ENCODE results near the gene KRR1.
"Not testable (repeated sequence)": the region's sequence is repeated elsewhere in the genome, so short reads cannot be mapped to it uniquely, and the experiment has no call there.

Gene KRR1

DNA sequence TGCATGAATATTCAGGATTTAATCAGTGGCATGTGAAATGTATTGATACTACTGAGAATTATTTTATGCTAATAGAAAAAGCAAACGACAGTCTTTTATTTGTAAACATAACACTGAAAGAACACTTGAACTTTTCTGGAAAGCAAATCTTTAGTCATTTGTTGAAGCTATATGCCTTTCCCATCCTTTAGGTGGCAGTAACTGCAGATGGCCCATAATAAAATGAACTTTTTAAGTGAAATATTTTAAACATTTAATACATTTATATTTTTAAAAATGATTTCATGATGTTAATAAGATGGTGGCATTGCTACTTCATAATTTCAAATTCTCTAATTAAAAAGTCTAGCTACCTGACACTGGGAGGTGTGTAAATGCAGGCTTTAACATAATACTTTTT lies 13.9 kb upstream of the KRR1 start:
- no peak for DNase-seq (ENCODE audit: low read depth, low spot score)
- no peaks in the 10 kb centered on the region for H3K4me1 ChIP-seq (ENCODE audit: control insufficient read depth, insufficient read depth, low read length)
- H3K9me3 ChIP-seq (ENCODE audit: control insufficient read depth, insufficient read depth, low read length): no peaks in the 10 kb centered on the region
- no peak overlapping the region for H3K27ac ChIP-seq (ENCODE audit: low read length)
- H3K27me3 ChIP-seq (ENCODE audit: control insufficient read depth, insufficient read depth, low read length): no peaks in the 10 kb centered on the region
- H3K4me3 ChIP-seq (ENCODE audit: low read length): no peak overlapping the region
- H3K36me3 ChIP-seq (ENCODE audit: control insufficient read depth, insufficient read depth, low read length): no peaks in the 10 kb centered on the region
- WGBS (ENCODE audit: insufficient coverage, insufficient read length): no CpG with 5 or more reads among the region's 1 CpG

DNA sequence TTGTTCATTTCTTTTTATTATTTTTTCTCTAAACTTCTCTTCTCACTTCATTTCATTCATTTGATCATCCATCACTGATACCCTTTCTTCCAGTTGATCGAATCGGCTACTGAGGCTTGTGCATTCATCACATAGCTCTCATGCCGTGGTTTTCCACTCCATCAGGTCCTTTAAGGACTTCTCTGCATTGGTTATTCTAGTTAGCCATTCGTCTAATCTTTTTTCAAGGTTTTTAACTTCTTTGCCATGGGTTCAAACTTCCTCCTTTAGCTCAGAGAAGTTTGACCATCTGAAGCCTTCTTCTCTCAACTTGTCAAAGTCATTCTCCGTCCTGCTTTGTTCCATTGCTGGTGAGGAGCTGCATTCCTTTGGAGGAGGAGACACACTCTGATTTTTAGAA lies 10.7 kb upstream of the KRR1 start:
- H3K27me3 ChIP-seq (ENCODE audit: control insufficient read depth, insufficient read depth, low read length); H3K27ac ChIP-seq (ENCODE audit: low read length): not testable (repeated sequence)
- whole genome bisulfite sequencing (ENCODE audit: insufficient coverage, insufficient read length): no CpG with 5 or more reads among the region's 5 CpGs

DNA sequence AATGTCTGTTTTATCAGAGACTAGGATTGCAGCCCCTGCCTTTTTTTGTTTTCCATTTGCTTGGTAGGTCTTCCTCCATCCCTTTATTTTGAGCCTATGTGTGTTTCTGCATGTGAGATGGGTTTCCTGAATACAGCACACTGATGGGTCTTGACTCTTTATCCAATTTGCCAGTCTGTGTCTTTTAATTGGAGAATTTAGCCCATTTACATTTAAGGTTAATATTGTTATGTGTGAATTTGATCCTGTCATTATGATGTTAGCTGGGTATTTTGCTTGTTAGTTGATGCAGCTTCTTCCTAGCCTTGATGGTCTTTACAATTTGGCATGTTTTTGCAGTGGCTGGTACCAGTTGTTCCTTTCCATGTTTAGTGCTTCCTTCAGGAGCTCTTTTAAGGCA lies 9.8 kb upstream of the KRR1 start:
- H3K27me3 ChIP-seq (ENCODE audit: control insufficient read depth, insufficient read depth, low read length); H3K4me1 ChIP-seq (ENCODE audit: control insufficient read depth, insufficient read depth, low read length); H3K9me3 ChIP-seq (ENCODE audit: control insufficient read depth, insufficient read depth, low read length); H3K4me3 ChIP-seq (ENCODE audit: low read length); DNase-seq (ENCODE audit: low read depth, low spot score); H3K36me3 ChIP-seq (ENCODE audit: control insufficient read depth, insufficient read depth, low read length); H3K27ac ChIP-seq (ENCODE audit: low read length): not testable (repeated sequence)

More for the DNA sequence above, 10.7 kb upstream of the KRR1 start:
- not testable (repeated sequence) for H3K9me3 ChIP-seq (ENCODE audit: control insufficient read depth, insufficient read depth, low read length); H3K4me1 ChIP-seq (ENCODE audit: control insufficient read depth, insufficient read depth, low read length); DNase-seq (ENCODE audit: low read depth, low spot score); H3K4me3 ChIP-seq (ENCODE audit: low read length); H3K36me3 ChIP-seq (ENCODE audit: control insufficient read depth, insufficient read depth, low read length)

DNA sequence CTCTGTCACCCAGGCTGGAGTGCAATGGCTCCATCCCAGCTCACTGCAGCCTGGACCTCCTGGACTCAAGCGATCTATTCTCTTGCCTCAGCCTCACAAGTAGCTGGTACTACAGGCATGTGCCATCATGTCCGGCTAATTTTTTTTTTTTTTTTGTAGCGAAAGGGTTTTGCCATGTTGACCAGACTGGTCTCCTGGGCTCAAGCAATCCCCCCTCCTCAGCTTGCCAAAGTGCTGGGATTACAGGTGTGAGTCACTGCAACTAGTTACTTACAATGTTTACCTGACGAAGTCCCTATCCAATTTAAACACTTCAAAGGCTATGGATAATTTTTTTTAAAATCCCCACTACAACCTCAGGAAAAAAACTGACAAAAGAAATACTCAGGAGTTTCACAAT lies 1.8 kb downstream of the KRR1 start:
- no peak for DNase-seq (ENCODE audit: low read depth, low spot score)
- Histone ChIP-seq H3K4me1 (ENCODE audit: control insufficient read depth, insufficient read depth, low read length) (no peaks in the 10 kb centered on the region), H3K36me3 (ENCODE audit: control insufficient read depth, insufficient read depth, low read length) (no peaks in the 10 kb centered on the region; the same call in 1 of the 2 replicates), H3K4me3 (ENCODE audit: low read length) (no peak overlapping the region), H3K9me3 (ENCODE audit: control insufficient read depth, insufficient read depth, low read length) (no peaks in the 10 kb centered on the region), H3K27me3 (ENCODE audit: control insufficient read depth, insufficient read depth, low read length) (no peaks in the 10 kb centered on the region), H3K27ac (ENCODE audit: low read length) (no peak overlapping the region)
- WGBS (ENCODE audit: insufficient coverage, insufficient read length): no CpG with 5 or more reads among the region's 4 CpGs

DNA sequence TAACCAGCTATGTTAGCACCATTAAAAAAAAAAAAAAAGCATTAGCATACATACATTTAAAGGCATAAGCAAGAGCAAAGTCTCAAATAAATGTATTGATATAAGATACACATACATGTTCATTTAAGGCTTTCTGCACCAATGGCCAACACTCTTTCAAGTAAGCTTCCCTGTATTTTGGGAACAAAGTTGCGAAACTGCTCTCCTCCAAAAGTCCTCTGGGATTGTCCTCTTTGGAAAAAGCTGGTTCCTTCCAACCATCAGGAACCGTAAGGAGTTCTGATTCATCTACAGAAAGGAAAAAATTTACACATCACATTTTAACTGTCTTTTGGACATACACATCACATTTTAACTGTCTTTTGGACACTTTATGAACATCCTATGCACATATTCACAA lies 3.2 kb downstream of the KRR1 start:
- Histone ChIP-seq H3K4me1 (ENCODE audit: control insufficient read depth, insufficient read depth, low read length) (no peaks in the 10 kb centered on the region), H3K4me3 (ENCODE audit: low read length) (no peak overlapping the region), H3K36me3 (ENCODE audit: control insufficient read depth, insufficient read depth, low read length) (no peaks in the 10 kb centered on the region; the same call in 1 of the 2 replicates), H3K27me3 (ENCODE audit: control insufficient read depth, insufficient read depth, low read length) (no peaks in the 10 kb centered on the region), H3K9me3 (ENCODE audit: control insufficient read depth, insufficient read depth, low read length) (no peaks in the 10 kb centered on the region), H3K27ac (ENCODE audit: low read length) (no peak overlapping the region)
- no CpG with 5 or more reads among the region's 2 CpGs for WGBS (ENCODE audit: insufficient coverage, insufficient read length)
- no peak for DNase-seq (ENCODE audit: low read depth, low spot score)

DNA sequence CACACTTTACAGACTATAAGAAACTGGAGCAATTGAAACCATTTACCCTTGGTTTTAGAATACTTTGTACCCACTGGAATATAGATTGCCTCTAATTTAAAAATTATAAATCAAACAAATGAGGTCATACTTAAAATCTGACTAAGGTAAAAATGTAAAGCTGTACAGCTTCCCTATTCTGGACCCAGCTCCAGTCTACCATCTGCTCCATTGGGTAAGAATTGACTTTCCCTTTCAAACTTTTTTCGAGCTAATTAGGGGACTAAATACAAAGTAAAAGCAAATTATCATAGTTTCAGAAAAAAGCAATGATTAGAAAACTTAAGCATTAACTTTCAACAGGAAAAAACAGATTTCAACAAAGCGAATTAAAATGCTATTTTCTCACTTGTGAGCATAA lies 4.3 kb downstream of the KRR1 start:
- WGBS (ENCODE audit: insufficient coverage, insufficient read length): no CpG with 5 or more reads among the region's 2 CpGs
- H3K27ac ChIP-seq (ENCODE audit: low read length): no peak overlapping the region

DNA sequence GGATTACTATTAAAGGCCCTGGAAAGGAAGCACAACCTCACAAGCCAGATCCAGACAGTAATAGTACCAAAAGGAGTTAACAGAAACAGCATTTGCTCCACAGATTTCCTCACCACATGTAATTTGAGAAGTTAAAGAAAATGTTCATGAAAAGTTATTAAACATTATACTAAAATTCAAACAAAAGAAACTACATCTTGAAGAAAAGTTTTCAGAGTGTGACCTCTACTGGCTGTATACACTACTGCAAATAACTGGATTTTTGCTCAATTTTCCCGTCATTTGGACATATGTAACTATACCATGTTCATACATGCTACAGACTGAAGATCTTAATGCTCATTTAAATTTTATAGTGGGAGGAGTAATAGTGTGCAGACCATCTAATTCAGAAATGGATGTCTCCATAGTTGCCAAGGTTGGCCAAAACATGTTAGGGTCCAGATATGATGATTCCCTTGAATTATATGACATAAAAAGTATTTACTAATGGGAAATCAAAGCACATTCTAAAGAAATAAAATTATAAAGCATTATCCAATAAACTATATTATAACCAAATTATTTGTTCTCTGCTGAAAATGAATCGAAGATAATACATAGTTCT lies 5.6 kb downstream of the KRR1 start:
- H3K27me3 ChIP-seq (ENCODE audit: control insufficient read depth, insufficient read depth, low read length): no peaks in the 10 kb centered on the region
- no peaks in the 10 kb centered on the region for H3K4me1 ChIP-seq (ENCODE audit: control insufficient read depth, insufficient read depth, low read length)
- H3K36me3 ChIP-seq (ENCODE audit: control insufficient read depth, insufficient read depth, low read length): peaks cover 3% of the 10 kb centered on the region; the same call in 1 of the 2 replicates
- H3K27ac ChIP-seq (ENCODE audit: low read length): no peak overlapping the region
- no peak for DNase-seq (ENCODE audit: low read depth, low spot score)
- H3K9me3 ChIP-seq (ENCODE audit: control insufficient read depth, insufficient read depth, low read length): no peaks in the 10 kb centered on the region
- no CpG with 5 or more reads among the region's 2 CpGs for WGBS (ENCODE audit: insufficient coverage, insufficient read length)
- H3K4me3 ChIP-seq (ENCODE audit: low read length): no peak overlapping the region

More for the DNA sequence above, 4.3 kb downstream of the KRR1 start:
- H3K27me3 ChIP-seq (ENCODE audit: control insufficient read depth, insufficient read depth, low read length): no peaks in the 10 kb centered on the region
- H3K36me3 ChIP-seq (ENCODE audit: control insufficient read depth, insufficient read depth, low read length): no peaks in the 10 kb centered on the region; the same call in 1 of the 2 replicates
- no peaks in the 10 kb centered on the region for H3K4me1 ChIP-seq (ENCODE audit: control insufficient read depth, insufficient read depth, low read length)
- H3K4me3 ChIP-seq (ENCODE audit: low read length): no peak overlapping the region
- no peaks in the 10 kb centered on the region for H3K9me3 ChIP-seq (ENCODE audit: control insufficient read depth, insufficient read depth, low read length)
- DNase-seq (ENCODE audit: low read depth, low spot score): no peak

DNA sequence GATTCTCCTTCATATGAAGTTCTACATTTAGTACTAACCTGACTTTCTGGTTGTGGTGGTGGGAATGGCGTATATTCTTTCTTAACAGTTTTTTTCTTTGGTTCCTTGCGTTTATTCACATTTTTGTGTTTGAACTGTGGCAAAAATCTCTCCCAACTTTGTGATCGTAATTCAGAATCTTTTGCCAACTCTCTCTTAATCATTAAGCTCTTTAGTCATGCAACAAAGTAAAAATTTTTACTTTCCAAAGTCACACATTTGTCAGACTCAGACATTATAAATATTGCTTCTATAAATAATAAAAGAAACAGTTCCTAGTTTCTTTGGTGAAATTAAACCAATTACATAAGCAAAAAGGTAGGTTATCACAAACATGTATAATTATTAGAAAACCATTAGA lies 7.5 kb downstream of the KRR1 start:
- Histone ChIP-seq H3K27ac (ENCODE audit: low read length) (no peak overlapping the region), H3K36me3 (ENCODE audit: control insufficient read depth, insufficient read depth, low read length) (peaks cover 3% of the 10 kb centered on the region; the same call in 1 of the 2 replicates), H3K4me3 (ENCODE audit: low read length) (no peak overlapping the region), H3K27me3 (ENCODE audit: control insufficient read depth, insufficient read depth, low read length) (no peaks in the 10 kb centered on the region), H3K9me3 (ENCODE audit: control insufficient read depth, insufficient read depth, low read length) (no peaks in the 10 kb centered on the region), H3K4me1 (ENCODE audit: control insufficient read depth, insufficient read depth, low read length) (no peaks in the 10 kb centered on the region)
- no CpG with 5 or more reads among the region's 3 CpGs for WGBS (ENCODE audit: insufficient coverage, insufficient read length)
- DNase-seq (ENCODE audit: low read depth, low spot score): no peak

DNA sequence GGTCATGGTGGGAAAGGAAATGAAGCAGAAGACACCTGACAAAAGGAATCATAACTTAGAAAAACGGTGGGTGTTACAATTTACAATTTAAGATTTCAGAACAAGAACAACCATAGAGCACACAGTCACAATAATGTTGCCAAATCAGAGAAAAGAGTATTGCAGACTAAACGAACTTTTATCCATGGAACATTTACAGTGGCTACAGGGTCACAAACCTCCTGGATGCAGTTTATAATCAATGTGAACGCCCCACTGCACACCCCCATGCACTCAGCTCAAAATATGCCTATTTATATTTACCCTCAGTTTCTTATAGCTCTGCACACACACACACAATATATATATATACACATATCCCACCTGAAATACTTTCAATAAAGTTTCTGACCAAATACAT lies 8.0 kb downstream of the KRR1 start:
- no peaks in the 10 kb centered on the region for H3K27me3 ChIP-seq (ENCODE audit: control insufficient read depth, insufficient read depth, low read length)
- no peak for DNase-seq (ENCODE audit: low read depth, low spot score)
- H3K27ac ChIP-seq (ENCODE audit: low read length): no peak overlapping the region
- no CpG with 5 or more reads among the region's 3 CpGs for WGBS (ENCODE audit: insufficient coverage, insufficient read length)
- no peaks in the 10 kb centered on the region for H3K4me1 ChIP-seq (ENCODE audit: control insufficient read depth, insufficient read depth, low read length)
- peaks cover 3% of the 10 kb centered on the region; the same call in 1 of the 2 replicates for H3K36me3 ChIP-seq (ENCODE audit: control insufficient read depth, insufficient read depth, low read length)
- H3K9me3 ChIP-seq (ENCODE audit: control insufficient read depth, insufficient read depth, low read length): no peaks in the 10 kb centered on the region
- H3K4me3 ChIP-seq (ENCODE audit: low read length): no peak overlapping the region

DNA sequence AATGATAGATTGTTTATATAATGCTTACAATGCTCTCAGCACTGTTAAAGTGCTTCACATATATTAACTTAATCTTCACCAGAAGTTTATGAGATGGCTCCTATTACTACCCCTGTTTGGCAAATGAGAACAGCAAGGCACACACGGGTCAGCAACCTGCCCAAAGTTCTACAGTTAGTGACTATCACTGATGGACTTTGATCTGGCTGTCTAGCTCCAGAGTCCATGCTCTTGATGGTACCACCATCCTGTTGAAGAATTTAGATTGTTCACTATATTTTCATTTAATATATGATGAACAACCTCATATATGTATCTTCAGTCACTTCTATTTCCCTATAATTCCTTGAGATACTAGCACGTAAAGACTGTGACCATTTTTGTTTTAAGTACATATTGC lies 20.2 kb downstream of the KRR1 start:
- H3K4me1 ChIP-seq (ENCODE audit: control insufficient read depth, insufficient read depth, low read length): no peaks in the 10 kb centered on the region
- WGBS (ENCODE audit: insufficient coverage, insufficient read length): no CpG with 5 or more reads among the region's 2 CpGs
- no peak for DNase-seq (ENCODE audit: low read depth, low spot score)
- no peak overlapping the region for H3K4me3 ChIP-seq (ENCODE audit: low read length)
- H3K27me3 ChIP-seq (ENCODE audit: control insufficient read depth, insufficient read depth, low read length): no peaks in the 10 kb centered on the region
- no peak overlapping the region for H3K27ac ChIP-seq (ENCODE audit: low read length)
- no peaks in the 10 kb centered on the region for H3K9me3 ChIP-seq (ENCODE audit: control insufficient read depth, insufficient read depth, low read length)
- no peaks in the 10 kb centered on the region for H3K36me3 ChIP-seq (ENCODE audit: control insufficient read depth, insufficient read depth, low read length)

DNA sequence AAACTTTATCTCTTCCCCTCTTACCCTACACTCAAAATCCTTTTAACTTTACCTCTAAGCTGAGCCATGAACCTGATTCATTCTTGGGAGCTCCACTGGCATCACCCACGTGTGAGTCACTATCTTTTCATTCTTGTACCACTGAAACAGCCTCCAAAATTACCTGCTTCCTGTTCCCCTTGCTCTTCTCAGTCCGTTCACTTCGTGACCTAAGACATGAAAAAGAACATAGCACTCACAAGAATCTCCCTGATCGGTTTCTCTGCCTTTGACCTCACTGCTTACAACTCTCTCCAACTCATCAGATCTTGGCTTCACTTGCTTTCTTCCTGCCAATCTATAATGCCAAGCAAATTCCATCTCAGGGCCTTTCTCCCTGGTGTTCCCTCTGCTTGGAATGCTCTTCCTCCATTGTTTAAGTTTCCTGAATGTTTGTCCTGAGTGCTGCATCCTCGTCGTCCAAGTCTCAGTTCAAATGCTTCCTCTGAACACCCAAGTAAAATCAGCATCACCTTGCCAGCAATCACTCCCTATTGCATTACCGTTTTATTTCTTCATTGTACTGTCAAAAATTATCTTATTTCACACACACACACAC lies 21.7 kb downstream of the KRR1 start:
- WGBS (ENCODE audit: insufficient coverage, insufficient read length): 100% methylated on average over 1 of the region's 7 CpGs
- Histone ChIP-seq H3K27ac (ENCODE audit: low read length) (no peak overlapping the region), H3K4me3 (ENCODE audit: low read length) (no peak overlapping the region), H3K27me3 (ENCODE audit: control insufficient read depth, insufficient read depth, low read length) (no peaks in the 10 kb centered on the region), H3K4me1 (ENCODE audit: control insufficient read depth, insufficient read depth, low read length) (no peaks in the 10 kb centered on the region), H3K36me3 (ENCODE audit: control insufficient read depth, insufficient read depth, low read length) (no peaks in the 10 kb centered on the region), H3K9me3 (ENCODE audit: control insufficient read depth, insufficient read depth, low read length) (no peaks in the 10 kb centered on the region)
- no peak for DNase-seq (ENCODE audit: low read depth, low spot score)
